OCI-LY1 (cell line): ENCODE data around the gene CIDEB.
A peak's percentile ranks its signal among the peaks of the same experiment; 100 is the strongest.

Experiments used
- H2AFZ ChIP-seq: fragments of 200-600 bp; sonication (generic), shearing (Covaris generic); 2 replicates; pipeline ENCODE4 v1.6.0; 2014; ENCODE audit warnings: antibody characterized with exemption, mild to moderate bottlenecking, low read length
- H3F3A ChIP-seq: fragments of 200-600 bp; sonication (generic), shearing (Covaris generic); 2 replicates; pipeline ENCODE4 v1.6.0; 2014; ENCODE audit warnings: mild to moderate bottlenecking, antibody characterized with exemption, low read length, moderate library complexity; ENCODE audit not compliant: insufficient read depth
- H3K27ac ChIP-seq: fragments of 200-600 bp; sonication (generic); 2 replicates; pipeline ENCODE4 v1.5.1; 2014; ENCODE audit warnings: low read length, mixed run types, mild to moderate bottlenecking, low read depth; ENCODE audit not compliant: poor library complexity, severe bottlenecking
- H3K27me3 ChIP-seq: fragments of 200-600 bp; sonication (generic); 2 replicates; pipeline ENCODE4 v1.6.0; 2014; ENCODE audit warnings: antibody characterized with exemption, mild to moderate bottlenecking, low read length, moderate library complexity; ENCODE audit not compliant: insufficient read depth
- H3K36me3 ChIP-seq: fragments of 200-600 bp; sonication (generic); 2 replicates; pipeline ENCODE4 v1.6.1; 2014; ENCODE audit warnings: mild to moderate bottlenecking, antibody characterized with exemption, low read length, moderate library complexity, mixed read lengths; ENCODE audit not compliant: insufficient read depth
- H3K4me1 ChIP-seq: fragments of 200-600 bp; sonication (generic); 2 replicates; pipeline ENCODE4 v1.5.1; 2014; ENCODE audit warnings: mild to moderate bottlenecking, low read length, moderate library complexity; ENCODE audit not compliant: insufficient read depth, severe bottlenecking
- H3K4me2 ChIP-seq: fragments of 200-600 bp; sonication (generic), shearing (Covaris generic); 2 replicates; pipeline ENCODE4 v1.6.1; 2014; ENCODE audit warnings: low read length
- H3K4me3 ChIP-seq: fragments of 200-600 bp; sonication (generic); 2 replicates; pipeline ENCODE4 v1.5.1; 2014; ENCODE audit warnings: low read length, low read depth, mild to moderate bottlenecking, mixed read lengths; ENCODE audit not compliant: poor library complexity, severe bottlenecking
- H3K79me2 ChIP-seq: fragments of 200-600 bp; shearing (Covaris generic); 2 replicates; pipeline ENCODE4 v1.6.1; 2016; ENCODE audit warnings: mixed run types, low read length, mixed read lengths; ENCODE audit not compliant: insufficient read depth
- H3K9ac ChIP-seq: fragments of 200-600 bp; sonication (generic), shearing (Covaris generic); 2 replicates; pipeline ENCODE4 v1.6.1; 2014; ENCODE audit warnings: mild to moderate bottlenecking, low read length, mixed read lengths
- H3K9me2 ChIP-seq: fragments of 200-600 bp; sonication (generic), shearing (Covaris generic); 2 replicates; pipeline ENCODE4 v1.6.1; 2014; ENCODE audit warnings: low read depth, mild to moderate bottlenecking, low read length, mixed read lengths
- H3K9me3 ChIP-seq: fragments of 200-600 bp; shearing (Covaris generic); 2 replicates; pipeline ENCODE4 v1.6.1; 2014; ENCODE audit warnings: low read length, mixed read lengths
- H4K20me1 ChIP-seq: fragments of 200-600 bp; sonication (generic), shearing (Covaris generic); 2 replicates; pipeline ENCODE4 v1.6.0; 2016; ENCODE audit warnings: mild to moderate bottlenecking, low read length; ENCODE audit not compliant: insufficient read depth
- EZH2 ChIP-seq: fragments of 200-600 bp; sonication (generic), shearing (Covaris generic); IDR thresholded peaks from 2 replicates; pipeline ENCODE4 v1.8.0; 2017; ENCODE audit warnings: borderline replicate concordance, mixed run types, mild to moderate bottlenecking, antibody characterized with exemption, low read length, moderate library complexity, mixed read lengths
- TF ChIP-seq, protein P1 (sequence below): fragments of 200-600 bp; sonication (generic), shearing (Covaris generic); IDR thresholded peaks from 2 replicates; pipeline ENCODE4 v1.5.1; 2017; ENCODE audit warnings: mild to moderate bottlenecking, antibody characterized with exemption, low read length, moderate library complexity, mixed read lengths

The CIDEB gene

GRCh38 chr14:24331731-24332267 lies 24.0 kb upstream of the CIDEB start:
- Histone ChIP-seq H3K9ac (no peak overlapping the region), H3K27ac (no peak overlapping the region), H3K4me2 (peak overlapping the region; percentile 85), H3K9me2 (no peaks in the 10 kb centered on the region), H3K27me3 (0 out of 2 replicates have a peak, but pooled peaks cover 5% of the 10 kb centered on the region), H3F3A (no peaks in the 10 kb centered on the region), H4K20me1 (no peaks in the 10 kb centered on the region), H3K4me1 (peaks cover 26% of the 10 kb centered on the region), H3K9me3 (no peaks in the 10 kb centered on the region), H3K36me3 (peaks cover 4% of the 10 kb centered on the region; the same call in 1 of the 2 replicates), H3K4me3 (no peak overlapping the region), H2AFZ (no peak overlapping the region), H3K79me2 (no peaks in the 10 kb centered on the region)
- no peak for TF ChIP-seq EZH2
- TF ChIP-seq, protein P1, sequence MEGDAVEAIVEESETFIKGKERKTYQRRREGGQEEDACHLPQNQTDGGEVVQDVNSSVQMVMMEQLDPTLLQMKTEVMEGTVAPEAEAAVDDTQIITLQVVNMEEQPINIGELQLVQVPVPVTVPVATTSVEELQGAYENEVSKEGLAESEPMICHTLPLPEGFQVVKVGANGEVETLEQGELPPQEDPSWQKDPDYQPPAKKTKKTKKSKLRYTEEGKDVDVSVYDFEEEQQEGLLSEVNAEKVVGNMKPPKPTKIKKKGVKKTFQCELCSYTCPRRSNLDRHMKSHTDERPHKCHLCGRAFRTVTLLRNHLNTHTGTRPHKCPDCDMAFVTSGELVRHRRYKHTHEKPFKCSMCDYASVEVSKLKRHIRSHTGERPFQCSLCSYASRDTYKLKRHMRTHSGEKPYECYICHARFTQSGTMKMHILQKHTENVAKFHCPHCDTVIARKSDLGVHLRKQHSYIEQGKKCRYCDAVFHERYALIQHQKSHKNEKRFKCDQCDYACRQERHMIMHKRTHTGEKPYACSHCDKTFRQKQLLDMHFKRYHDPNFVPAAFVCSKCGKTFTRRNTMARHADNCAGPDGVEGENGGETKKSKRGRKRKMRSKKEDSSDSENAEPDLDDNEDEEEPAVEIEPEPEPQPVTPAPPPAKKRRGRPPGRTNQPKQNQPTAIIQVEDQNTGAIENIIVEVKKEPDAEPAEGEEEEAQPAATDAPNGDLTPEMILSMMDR: no peak

- no peaks in the 10 kb centered on the region for H3F3A ChIP-seq
- H3K27ac ChIP-seq: no peak overlapping the region
- peaks cover 26% of the 10 kb centered on the region for H3K4me1 ChIP-seq
- peaks cover 1% of the 10 kb centered on the region; the same call in 1 of the 2 replicates for H3K36me3 ChIP-seq
- no peaks in the 10 kb centered on the region for H3K9me2 ChIP-seq
- no peaks in the 10 kb centered on the region for H3K9me3 ChIP-seq
- no peak overlapping the region for H3K4me2 ChIP-seq
- no peaks in the 10 kb centered on the region for H4K20me1 ChIP-seq
- TF ChIP-seq, protein P1: no peak
- no peak for TF ChIP-seq EZH2
- no peaks in the 10 kb centered on the region for H3K79me2 ChIP-seq
- no peak overlapping the region for H3K9ac ChIP-seq
- no peak overlapping the region for H3K4me3 ChIP-seq
- H2AFZ ChIP-seq: no peak overlapping the region
- H3K27me3 ChIP-seq: 0 out of 2 replicates have a peak, but pooled peaks cover 5% of the 10 kb centered on the region
Measured at GRCh38 chr14:24330973-24331674, 23.3 kb upstream of the CIDEB start.

GRCh38 chr14:24329736-24330135 lies 22.0 kb upstream of the CIDEB start:
- Histone ChIP-seq H3K4me3 (no peak overlapping the region), H3K9ac (no peak overlapping the region), H2AFZ (no peak overlapping the region), H3K36me3 (no peaks in the 10 kb centered on the region), H3K27me3 (0 out of 2 replicates have a peak, but pooled peaks cover 5% of the 10 kb centered on the region), H3K4me2 (no peak overlapping the region), H3K27ac (no peak overlapping the region), H4K20me1 (no peaks in the 10 kb centered on the region), H3K9me3 (no peaks in the 10 kb centered on the region), H3F3A (no peaks in the 10 kb centered on the region), H3K4me1 (peaks cover 26% of the 10 kb centered on the region), H3K9me2 (no peaks in the 10 kb centered on the region), H3K79me2 (no peaks in the 10 kb centered on the region)
- no peak for TF ChIP-seq EZH2
- TF ChIP-seq, protein P1: no peak
